ENCODE measurements around the gene SEZ6.
"Not testable (repeated sequence)": the region's sequence is repeated elsewhere in the genome, so short reads cannot be mapped to it uniquely, and the experiment has no call there.

Gene SEZ6

DNA sequence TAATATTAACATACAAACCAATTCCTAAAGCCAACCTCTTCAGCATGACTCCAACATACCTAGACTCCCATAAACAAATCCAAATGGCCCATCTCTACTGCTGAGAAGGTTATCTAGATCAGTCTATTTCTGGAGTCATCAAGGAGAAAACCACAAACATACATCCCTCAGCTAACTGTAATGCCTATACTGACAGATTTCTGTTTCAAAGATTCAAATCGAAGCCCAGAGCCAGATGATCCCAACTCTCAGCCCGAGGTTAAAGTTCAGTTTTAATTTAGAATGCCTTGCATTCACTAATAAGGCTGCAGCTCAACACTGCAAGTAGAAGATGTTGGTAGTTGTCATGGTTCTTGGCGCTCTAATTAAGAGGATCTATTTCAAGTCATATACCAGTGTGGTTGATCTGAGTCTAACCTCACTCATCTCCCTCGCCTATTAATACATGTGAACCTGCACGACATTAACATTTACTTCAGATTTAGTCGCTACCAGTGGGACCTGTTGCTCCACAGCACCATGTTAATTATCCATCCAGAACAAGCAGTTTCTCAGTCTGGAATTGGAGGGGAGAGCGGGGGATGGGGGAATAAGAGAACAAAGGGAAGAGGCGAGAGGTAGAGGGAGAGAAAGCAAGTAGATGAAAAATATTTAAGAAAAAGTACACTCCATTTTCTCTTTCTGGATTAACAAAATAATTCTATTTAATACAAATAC, 69.9 kb downstream of the SEZ6 start:
- no peak for DNase-seq (ENCODE audit: low read depth in 3 of 3)

GRCh38 chr17:28934508-28934907, 71.3 kb downstream of the SEZ6 start:
- DNase-seq (ENCODE audit: low read depth in 3 of 3), result not testable (repeated sequence)

DNA sequence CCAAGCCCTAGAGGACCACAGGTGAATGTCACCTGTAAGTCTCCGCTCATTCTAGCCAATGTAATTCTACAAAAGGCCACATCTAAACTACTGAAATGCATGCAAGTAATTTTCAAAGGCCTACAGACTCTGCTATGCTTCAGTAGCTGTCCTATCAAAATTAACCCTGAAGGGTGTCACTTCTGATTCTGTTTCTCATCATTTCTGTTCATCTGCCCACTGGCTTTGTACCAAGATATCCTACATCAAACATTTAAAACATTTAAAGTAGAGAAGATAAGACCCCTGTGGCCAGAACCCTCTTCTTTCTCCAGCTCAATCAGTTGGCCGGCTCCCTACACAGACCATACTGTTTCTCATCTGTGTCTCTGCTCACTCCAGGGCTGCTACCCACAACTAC, 76.0 kb downstream of the SEZ6 start:
- DNase-seq (ENCODE audit: low read depth in 3 of 3), result no peak

DNA sequence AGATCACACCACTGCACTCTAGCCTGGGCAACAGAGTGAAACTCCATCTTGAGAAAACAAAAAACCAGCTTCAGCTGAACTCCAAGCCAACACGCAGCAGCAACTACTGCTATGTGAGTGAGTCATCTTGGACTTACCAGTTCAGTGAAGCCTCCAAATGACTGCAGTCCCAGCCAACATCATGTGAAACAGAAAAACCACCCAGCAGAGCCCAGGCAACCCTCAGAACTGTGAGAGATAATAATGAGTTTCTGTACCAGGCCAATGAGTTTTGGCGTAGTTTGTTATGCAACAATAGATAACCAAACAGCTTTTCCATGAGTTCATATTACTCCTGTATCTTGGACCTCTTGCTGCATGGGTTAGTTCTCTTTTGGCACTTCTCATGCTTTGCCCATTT, 77.8 kb downstream of the SEZ6 start:
- DNase-seq (ENCODE audit: low read depth in 3 of 3), result peak in 1 of 3 experiments; percentile 19

DNA sequence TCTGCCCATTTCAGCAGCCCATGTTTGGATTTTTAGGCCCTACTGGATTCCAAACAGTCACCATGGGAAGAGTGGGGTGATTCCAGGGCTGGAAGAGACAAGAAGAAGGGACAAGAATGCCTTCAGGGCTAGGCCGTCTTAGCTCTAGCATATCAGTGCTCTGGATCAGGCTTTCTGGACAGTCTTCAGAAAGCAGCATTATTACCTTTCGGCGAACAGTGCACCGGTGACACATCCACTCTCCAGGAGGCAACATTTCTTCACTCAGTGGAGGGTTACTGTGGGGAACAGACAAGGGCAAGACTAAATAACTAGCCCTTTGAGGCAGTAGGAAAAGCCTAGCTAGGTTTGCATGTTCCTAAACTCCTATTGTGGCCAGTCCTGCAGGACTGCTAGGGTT, 79.0 kb downstream of the SEZ6 start:
- DNase-seq (ENCODE audit: low read depth in 3 of 3), result no peak

DNA sequence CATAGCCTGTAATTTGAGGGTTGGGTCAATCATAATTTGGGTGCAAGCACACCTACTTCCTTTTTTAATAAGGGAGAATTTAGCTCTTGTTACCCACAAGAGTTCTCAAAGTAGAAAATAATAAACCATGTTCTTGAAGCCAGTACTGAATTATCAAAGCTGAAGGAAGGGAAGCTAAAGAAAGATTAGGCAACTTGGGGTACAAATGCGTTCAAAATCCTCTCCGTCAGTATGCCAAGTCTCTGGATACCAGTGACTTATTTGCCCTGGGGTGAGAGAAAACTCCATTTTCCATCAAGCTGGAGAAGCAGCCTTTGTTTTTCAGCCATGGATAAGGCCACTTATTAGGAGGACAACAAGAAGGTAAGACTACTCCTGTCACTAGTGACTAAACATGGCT, 79.5 kb downstream of the SEZ6 start:
- DNase-seq (ENCODE audit: low read depth in 3 of 3), result no peak

DNA sequence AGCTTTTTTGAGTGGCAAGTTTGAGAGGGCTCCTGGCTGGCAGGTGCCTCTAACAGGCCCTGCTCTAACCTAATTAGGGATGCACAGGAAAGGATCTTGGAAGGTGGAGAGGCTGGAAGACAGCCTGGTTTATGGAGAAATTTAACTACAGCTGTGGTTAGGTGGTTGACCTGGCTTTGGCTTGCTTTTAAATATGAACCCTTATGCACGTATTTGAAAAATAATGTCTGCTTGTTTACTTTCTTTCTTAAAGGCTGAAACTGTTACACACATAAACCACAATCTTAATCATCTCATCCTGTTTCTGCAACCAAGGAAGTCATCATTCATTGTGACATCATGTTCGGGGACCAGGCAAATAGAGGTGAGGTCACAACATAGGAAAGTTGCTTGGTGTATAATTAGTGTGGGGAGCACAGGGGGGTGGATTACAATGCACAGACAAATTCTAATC, 79.9 kb downstream of the SEZ6 start:
- no peak for DNase-seq (ENCODE audit: low read depth in 3 of 3)

DNA sequence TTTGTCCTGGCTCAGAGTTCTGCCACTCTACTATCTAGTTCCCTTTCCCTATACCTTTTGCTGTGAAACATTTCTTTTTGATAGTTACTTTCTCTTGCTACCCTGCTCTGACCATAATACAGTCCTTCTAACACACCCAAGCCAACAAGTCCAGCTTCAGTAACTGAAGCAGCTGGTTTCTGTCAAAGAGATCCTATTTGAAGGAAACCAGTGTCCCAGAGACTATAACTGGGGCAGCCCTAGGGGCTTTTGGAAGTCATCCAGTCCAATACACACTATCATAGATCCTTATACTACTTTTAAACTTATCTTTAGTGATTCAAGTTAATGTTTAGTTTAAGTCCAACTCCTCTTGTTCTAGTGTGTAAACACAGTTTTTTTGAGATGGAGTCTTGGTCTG, 85.6 kb downstream of the SEZ6 start:
- DNase-seq (ENCODE audit: low read depth in 3 of 3), result no peak

GRCh38 chr17:28918295-28918694, 87.5 kb downstream of the SEZ6 start:
- no peak for DNase-seq (ENCODE audit: low read depth in 3 of 3)

DNA sequence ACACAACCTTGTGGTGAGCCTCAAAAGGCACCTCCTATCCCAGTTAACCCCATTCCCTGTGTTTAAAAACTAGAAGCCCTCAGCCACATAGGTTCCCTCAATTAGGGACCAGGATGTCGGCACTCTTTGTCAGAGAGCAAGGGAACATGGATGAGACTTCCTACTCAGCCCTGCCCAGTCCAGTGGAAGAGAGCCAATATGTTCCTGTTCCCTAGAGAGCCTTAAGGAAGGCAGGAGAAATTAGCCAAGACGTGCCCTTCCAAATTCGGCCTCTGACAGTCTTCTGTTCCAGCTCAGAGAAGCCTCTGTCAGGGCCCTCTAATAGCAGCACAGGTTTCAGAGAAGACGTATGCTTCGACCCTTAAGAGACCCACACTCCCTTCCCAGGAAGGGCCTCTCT, 88.4 kb downstream of the SEZ6 start:
- no peak for DNase-seq (ENCODE audit: low read depth in 3 of 3)

- no peak for DNase-seq (ENCODE audit: low read depth in 3 of 3)
Observed at GRCh38 chr17:28917029-28917428, 88.8 kb downstream of the SEZ6 start.

GRCh38 chr17:28916302-28916934, 89.4 kb downstream of the SEZ6 start:
- peak in 1 of 3 experiments; percentile 26 for DNase-seq (ENCODE audit: low read depth in 3 of 3)

DNA sequence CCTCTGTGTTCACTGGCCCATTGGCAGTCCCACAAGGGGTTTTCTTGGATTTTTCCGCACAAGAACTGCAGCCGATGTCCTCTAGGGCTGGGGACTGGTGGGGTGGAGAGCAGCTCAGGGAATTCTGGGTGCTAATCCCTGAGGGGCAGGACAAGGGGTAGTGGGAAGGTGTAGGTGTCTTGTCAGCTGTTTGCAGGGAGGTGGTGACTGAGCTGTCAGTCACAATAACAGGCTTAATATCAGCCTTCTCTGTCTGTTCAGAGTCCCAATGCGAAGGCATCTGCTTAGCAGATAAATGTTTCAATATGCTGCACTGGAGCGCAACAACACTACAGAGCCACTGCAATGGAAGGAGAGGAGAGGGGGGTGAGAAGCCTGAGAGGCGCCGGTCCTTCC, 92.9 kb downstream of the SEZ6 start:
- DNase-seq (ENCODE audit: low read depth in 3 of 3), result no peak

- DNase-seq (ENCODE audit: low read depth in 3 of 3), result no peak
Observed at GRCh38 chr17:28912281-28912937, 93.4 kb downstream of the SEZ6 start.

GRCh38 chr17:28911411-28912045, 94.3 kb downstream of the SEZ6 start:
- DNase-seq (ENCODE audit: low read depth in 3 of 3), result no peak

GRCh38 chr17:28910534-28910933, 95.3 kb downstream of the SEZ6 start:
- no peak for DNase-seq (ENCODE audit: low read depth in 3 of 3)

DNA sequence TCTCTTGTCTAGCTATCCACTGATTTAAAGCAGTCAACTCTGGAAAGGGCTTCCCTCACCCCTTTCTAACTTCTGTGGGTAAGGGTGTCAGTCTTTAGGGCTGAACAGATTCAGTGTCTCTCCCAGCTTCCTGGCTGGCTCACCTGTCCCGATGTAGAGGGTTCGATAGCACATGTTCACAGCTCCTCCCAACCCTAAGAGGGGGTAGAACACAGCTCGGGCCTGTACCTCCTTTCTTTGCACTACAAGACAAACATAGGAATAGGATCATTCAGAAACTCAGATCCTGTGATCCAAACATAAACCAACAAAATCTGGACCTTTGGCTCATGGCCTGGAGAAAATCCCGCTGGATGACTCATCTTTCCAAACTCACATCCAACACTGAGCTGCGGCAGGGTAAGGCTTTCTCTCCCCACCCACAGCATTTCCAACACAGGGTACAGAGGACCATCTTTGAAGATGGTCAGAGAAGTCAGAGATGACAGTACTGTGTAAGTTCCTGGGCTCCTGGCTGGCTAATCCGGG, 97.1 kb downstream of the SEZ6 start:
- DNase-seq (ENCODE audit: low read depth in 3 of 3), result no peak

DNA sequence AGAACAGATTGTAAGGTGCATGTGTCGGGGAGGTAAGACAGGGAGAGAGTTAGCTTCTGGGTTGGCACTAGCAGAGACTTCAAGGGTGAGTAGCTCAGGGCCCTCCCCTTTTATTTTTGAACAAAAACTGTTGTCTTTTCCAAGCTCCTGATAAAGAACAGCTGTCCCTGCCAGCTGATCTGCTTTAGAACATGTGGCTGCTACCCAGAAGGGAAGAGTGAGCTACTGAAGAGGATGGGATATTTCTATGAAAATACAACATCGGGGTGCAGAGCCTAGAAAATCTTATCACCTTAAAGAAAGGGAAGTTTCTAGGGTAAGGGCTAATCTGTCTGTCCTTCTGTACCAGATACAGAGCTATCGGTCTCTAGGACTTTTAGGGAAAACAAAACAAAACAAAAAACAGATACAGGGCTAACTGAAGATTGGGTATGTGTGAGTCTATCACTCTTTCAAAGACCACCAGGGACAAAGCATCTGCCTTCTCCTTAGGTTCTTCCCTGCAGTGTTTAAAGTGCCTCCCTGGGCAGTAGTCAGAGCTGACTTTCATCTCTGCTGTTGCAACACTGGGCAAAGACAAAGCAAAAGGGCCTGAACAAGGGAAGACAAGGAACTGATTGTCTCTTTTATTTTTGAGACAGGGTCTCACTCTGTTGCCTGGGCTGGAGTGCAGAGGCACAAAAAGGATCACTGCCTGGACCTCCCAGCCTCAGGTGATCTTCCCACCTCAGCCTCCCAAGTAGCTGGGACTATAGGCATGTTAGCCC, 97.9 kb downstream of the SEZ6 start:
- DNase-seq (ENCODE audit: low read depth in 3 of 3), result no peak

DNA sequence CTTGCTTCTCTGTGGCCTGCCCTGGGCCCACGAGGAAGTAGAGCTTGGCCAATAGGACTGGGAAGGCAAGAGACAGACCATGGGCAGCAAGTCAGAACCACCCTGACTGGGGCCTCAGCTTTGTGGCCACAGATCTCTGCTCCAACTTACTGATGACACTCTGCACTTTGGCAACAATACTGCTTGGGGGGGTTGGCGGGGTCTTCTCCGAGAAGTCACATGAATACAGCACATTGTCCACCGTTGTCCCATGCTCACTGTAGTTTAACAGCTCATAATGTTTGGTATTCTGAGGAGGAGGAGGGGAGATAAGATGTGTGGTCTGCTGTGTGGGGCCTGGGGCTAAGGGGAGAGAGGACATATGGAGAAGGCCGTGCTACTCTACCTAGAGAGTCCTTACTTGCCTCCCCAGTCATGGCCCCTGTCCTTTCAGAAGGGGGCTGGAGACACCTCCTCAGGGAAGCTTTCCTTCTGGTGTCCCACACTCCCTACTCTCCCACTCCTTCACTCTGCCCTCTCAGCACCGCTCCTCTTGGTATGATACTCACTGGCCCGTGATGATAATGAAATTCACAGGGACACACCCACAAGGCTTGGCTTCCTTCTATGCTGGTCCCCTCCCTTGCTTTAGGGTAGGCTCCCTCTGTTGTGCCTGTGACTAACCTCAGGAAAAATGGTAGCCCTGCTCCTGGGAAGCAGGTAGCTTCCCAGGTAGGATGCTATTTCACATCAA, 99.0 kb downstream of the SEZ6 start:
- DNase-seq (ENCODE audit: low read depth in 3 of 3), result no peak

DNA sequence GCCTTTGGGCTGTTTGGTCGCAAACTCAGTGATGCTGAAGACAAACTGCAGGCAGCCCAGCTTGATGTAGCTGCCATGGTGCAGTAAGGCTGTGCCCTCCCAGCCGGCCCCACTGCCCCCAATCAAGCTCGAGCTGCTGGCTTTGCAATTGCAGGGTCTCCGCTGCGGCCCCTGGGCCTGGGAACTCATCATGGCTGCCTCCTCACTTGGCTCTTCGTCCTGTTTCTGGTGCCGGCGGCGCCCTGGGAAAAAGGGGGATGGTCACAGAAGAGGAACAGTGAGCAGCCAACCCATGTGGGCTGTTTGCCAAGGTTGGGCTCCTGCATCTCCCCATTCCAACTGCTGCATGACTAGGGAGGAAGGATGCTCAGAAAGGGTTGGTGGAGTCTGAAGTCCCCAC, 99.6 kb downstream of the SEZ6 start:
- DNase-seq (ENCODE audit: low read depth in 3 of 3), result no peak
